Measurements from ENCODE around the gene PYGB. TPM values are rescaled to one million over a fixed set of nuclear protein-coding genes. Genes with fewer than 3 reads are reported as not detected.

Gene PYGB
- total RNA-seq, 1 donor from 2014 or later, result 46.6 TPM

DNA sequence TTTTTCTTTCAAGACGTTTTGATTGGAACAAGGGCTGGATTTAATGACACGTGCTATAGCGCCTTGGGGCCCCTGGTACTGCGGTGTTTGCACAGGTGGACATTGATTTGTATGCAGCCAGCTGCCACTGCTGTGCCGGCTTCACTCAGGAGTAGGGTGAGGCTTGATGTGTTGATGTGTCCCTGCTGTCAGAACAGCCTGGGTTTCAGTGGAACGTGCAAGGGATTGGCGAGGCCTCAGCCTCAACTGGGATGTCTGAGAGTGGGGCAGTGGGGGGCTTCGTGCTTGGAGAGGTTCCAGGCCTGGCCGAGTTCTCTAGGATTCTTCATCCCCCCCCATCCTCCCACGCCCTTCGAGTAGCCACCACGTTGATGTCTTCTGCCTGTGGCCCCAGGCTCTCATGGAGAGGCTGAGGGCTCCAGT lies 23.0 kb downstream of the PYGB start:
- peak in 1 of 2 experiments; percentile 14 for DNase-seq (ENCODE audit: low spot score in 2 of 2, unreplicated experiment in 2 of 2)
- no peaks in the 10 kb centered on the region for H3K27me3 Mint-ChIP-seq (ENCODE audit: low read depth)
- H3K9me3 Mint-ChIP-seq, result no peaks in the 10 kb centered on the region
- no peak overlapping the region for H3K4me3 Mint-ChIP-seq
- TF ChIP-seq, protein P1, sequence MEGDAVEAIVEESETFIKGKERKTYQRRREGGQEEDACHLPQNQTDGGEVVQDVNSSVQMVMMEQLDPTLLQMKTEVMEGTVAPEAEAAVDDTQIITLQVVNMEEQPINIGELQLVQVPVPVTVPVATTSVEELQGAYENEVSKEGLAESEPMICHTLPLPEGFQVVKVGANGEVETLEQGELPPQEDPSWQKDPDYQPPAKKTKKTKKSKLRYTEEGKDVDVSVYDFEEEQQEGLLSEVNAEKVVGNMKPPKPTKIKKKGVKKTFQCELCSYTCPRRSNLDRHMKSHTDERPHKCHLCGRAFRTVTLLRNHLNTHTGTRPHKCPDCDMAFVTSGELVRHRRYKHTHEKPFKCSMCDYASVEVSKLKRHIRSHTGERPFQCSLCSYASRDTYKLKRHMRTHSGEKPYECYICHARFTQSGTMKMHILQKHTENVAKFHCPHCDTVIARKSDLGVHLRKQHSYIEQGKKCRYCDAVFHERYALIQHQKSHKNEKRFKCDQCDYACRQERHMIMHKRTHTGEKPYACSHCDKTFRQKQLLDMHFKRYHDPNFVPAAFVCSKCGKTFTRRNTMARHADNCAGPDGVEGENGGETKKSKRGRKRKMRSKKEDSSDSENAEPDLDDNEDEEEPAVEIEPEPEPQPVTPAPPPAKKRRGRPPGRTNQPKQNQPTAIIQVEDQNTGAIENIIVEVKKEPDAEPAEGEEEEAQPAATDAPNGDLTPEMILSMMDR (IDR thresholded peaks at IDR 0.05; ENCODE audit: unreplicated experiment), result no peak
- H3K4me1 Mint-ChIP-seq, result no peaks in the 10 kb centered on the region
- peaks cover 35% of the 10 kb centered on the region for H3K36me3 Mint-ChIP-seq
- H3K27ac Mint-ChIP-seq, result no peak overlapping the region

DNA sequence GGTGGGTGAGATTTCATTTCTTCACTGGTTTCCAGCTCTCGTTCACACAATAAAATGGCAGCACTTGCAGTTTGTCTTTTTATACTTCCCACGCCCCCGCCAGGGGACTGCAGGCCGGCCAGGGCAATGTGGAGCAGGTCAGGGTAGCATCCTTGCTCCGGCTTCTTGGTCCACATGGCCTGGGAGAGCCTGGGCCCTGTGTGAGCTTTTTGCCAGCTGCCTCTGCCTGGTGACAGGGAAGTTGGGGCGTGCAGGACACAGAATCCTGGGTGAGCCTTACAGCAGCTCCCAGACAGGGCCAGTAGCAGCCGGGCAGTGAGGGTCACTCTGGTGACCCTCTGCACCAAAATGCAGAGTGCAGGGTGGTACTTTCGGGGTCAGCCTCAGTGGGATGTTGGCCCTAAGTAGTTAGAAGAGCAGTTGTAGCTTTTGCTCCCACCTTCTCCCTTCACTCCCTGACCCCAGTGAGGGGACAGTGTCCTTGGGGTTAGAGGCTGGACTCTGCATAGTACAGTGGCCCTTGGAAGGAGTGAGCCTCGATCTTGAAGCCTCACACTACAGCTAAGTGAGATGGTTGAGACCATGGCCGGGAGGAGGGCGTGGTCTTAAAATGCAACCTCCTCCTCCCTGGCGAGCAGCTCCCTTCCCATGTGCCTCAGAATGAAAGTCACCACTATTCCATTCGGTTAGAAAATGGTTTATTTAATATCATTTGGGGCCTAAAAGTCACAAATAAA lies 23.8 kb downstream of the PYGB start:
- no peak overlapping the region for H3K27ac Mint-ChIP-seq
- DNase-seq (ENCODE audit: low spot score in 2 of 2, unreplicated experiment in 2 of 2), result no peak
- no peaks in the 10 kb centered on the region for H3K9me3 Mint-ChIP-seq
- no peaks in the 10 kb centered on the region for H3K27me3 Mint-ChIP-seq (ENCODE audit: low read depth)
- H3K4me3 Mint-ChIP-seq, result no peak overlapping the region
- TF ChIP-seq, protein P1 (IDR thresholded peaks at IDR 0.05; ENCODE audit: unreplicated experiment), result no peak
- no peaks in the 10 kb centered on the region for H3K4me1 Mint-ChIP-seq
- H3K36me3 Mint-ChIP-seq, result peaks cover 32% of the 10 kb centered on the region

DNA sequence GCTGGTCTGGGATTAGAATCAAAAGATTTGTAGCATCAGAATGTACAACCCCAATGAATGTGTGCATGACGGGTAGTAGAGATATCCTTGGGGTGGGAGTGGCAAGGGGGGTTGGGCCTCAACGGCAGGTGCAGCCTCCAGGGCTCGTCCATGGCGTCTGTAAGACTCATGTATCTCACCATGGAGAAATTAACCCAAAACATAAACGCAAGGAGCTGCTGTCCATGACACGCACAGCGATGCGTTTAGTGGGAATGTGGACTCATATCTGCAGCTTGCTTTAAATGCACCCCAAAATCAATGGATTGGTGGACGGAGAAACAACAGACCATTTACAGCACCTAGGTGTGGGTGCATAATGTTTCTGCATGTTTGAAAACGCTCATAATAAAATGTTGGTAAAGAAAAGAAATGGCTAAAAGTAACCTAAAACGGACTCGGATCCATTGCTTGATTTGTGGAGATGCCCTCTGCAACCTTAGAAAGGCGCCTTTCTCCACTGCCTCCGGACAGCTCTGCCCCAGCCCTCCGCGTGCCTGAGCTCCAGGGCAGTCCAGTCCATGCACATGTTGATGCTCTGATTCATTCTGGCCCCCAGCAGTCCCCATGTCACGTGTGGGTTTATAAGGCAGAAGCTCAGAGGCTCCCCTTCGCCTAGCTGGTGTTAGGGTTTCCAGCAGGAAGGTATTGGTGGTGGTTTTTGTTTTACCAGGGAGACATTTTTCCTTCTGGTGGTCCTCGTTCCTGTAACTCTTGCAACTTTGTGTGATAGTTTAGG lies 24.5 kb downstream of the PYGB start:
- no peak overlapping the region for H3K4me3 Mint-ChIP-seq
- TF ChIP-seq, protein P1 (IDR thresholded peaks at IDR 0.05; ENCODE audit: unreplicated experiment), result no peak
- H3K27ac Mint-ChIP-seq, result no peak overlapping the region
- no peaks in the 10 kb centered on the region for H3K4me1 Mint-ChIP-seq
- H3K27me3 Mint-ChIP-seq (ENCODE audit: low read depth), result no peaks in the 10 kb centered on the region
- DNase-seq (ENCODE audit: low spot score in 2 of 2, unreplicated experiment in 2 of 2), result no peak
- H3K36me3 Mint-ChIP-seq, result peaks cover 29% of the 10 kb centered on the region
- H3K9me3 Mint-ChIP-seq, result no peaks in the 10 kb centered on the region

DNA sequence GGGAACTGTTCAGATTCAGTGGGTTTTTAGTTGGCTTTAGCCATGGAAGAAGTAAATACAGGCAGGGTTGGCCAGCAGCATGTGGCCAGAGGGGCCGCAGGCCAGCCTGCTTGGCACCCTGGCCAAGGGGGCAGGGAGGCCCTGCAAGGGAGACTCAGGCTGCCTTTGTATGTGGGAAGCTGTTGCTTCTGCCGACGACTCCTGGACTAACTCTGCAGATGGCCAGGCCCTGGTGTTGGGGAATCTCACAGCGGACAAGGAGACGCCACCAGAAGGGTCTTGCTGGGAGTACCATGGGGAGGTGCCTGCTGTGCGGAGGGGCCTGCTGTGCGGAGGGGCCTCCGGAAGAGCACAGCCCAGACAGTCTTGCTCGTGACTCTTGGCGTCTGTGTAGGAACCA lies 25.2 kb downstream of the PYGB start:
- Mint-ChIP-seq H3K4me1 (no peaks in the 10 kb centered on the region), H3K9me3 (no peaks in the 10 kb centered on the region), H3K4me3 (no peak overlapping the region), H3K27ac (no peak overlapping the region), H3K36me3 (peaks cover 33% of the 10 kb centered on the region), H3K27me3 (ENCODE audit: low read depth) (no peaks in the 10 kb centered on the region)
- peak in 1 of 2 experiments; percentile 6 for DNase-seq (ENCODE audit: low spot score in 2 of 2, unreplicated experiment in 2 of 2)
- TF ChIP-seq, protein P1 (IDR thresholded peaks at IDR 0.05; ENCODE audit: unreplicated experiment), result no peak

DNA sequence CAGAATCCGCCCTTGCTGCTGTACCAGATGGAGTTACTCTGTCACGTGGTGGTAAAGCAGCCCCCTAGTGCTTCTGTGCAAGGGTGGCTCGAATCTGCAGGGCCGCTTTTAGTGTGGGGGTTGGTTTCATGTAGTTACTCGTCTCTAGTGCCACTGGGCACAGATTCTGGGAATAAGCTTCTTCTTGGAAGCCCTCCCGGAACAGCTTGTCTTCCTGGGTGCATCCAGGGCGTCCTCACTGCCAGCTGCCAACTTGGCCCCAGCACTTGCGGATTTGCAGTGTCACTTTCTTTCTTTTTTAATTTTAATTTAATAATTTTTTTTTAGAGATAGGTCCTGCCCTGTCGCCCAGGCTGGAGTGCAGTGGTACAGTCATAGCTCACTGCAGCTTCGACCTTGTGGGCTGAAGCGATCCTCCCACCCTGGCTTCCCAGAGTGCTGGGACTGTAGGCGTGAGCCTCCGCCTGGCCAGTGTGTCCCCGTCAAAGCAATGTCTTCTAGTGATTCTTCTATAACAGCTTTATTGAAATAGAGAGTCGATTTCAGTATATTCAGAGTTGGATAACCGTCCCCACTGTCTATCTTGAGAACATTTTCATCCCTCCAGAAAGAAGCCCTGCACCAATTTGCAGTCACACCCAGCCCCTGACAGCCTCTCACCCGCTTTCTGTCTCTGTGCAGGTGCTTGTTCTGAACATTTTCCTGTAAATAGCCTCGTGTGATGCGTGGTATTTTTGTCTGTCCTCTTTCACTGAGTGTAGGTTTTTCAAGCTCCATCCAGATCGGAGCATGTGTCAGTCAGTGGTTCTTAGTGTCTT lies 25.9 kb downstream of the PYGB start:
- Mint-ChIP-seq H3K36me3 (peaks cover 29% of the 10 kb centered on the region), H3K9me3 (no peaks in the 10 kb centered on the region)

More for the DNA sequence above, 25.9 kb downstream of the PYGB start:
- no peaks in the 10 kb centered on the region for H3K27me3 Mint-ChIP-seq (ENCODE audit: low read depth)
- DNase-seq (ENCODE audit: low spot score in 2 of 2, unreplicated experiment in 2 of 2), result no peak
- H3K27ac Mint-ChIP-seq, result no peak overlapping the region
- TF ChIP-seq, protein P1 (IDR thresholded peaks at IDR 0.05; ENCODE audit: unreplicated experiment), result no peak
- H3K4me3 Mint-ChIP-seq, result no peak overlapping the region
- no peaks in the 10 kb centered on the region for H3K4me1 Mint-ChIP-seq

Measured in mesothelial cell of epicardium (in vitro differentiated cells).